Lower lobe of right lung (tissue), 2 donors: Measurements from ENCODE around the gene ZNF761. TPM values are rescaled to one million over a fixed set of nuclear protein-coding genes. Genes with fewer than 3 reads are reported as not detected.
A peak's percentile ranks its signal among the peaks of the same experiment; 100 is the strongest.
"Not testable (repeated sequence)": the region's sequence is repeated elsewhere in the genome, so short reads cannot be mapped to it uniquely, and the experiment has no call there.

Source experiments
- ATAC-seq, 2 donors: fragments of 200-7000 bp; cut with Tn5 transposase; one replicate each; pipeline ENCODE4 v1.9.1; 2020 to 2022; ENCODE audit warnings: mild to moderate bottlenecking in 2 of 2, moderate library complexity in 2 of 2
- DNase-seq: peaks from one replicate; pipeline ENCODE4 v3.0.0-alpha.2; 2020
- H3K27ac ChIP-seq: fragments of 200-600 bp; one replicate; pipeline ENCODE4 v1.8.0; 2022
- H3K27me3 ChIP-seq: fragments of 200-600 bp; one replicate; pipeline ENCODE4 v1.8.0; 2022; ENCODE audit warnings: low read depth
- H3K36me3 ChIP-seq: fragments of 200-600 bp; one replicate; pipeline ENCODE4 v1.8.0; 2022; ENCODE audit warnings: mild to moderate bottlenecking
- H3K4me1 ChIP-seq: fragments of 200-600 bp; one replicate; pipeline ENCODE4 v1.8.0; 2022
- H3K4me3 ChIP-seq: fragments of 200-600 bp; one replicate; pipeline ENCODE4 v1.8.0; 2022; ENCODE audit warnings: mild to moderate bottlenecking
- H3K9me3 ChIP-seq: fragments of 200-600 bp; one replicate; pipeline ENCODE4 v1.8.0; 2022
- intact Hi-C: fragments of 100-400 bp; cut with DNase I; formaldehyde crosslinking; loops from one replicate; pipeline ENCODE4 v1.11.0; 2022
- total RNA-seq: library from RNA; stranded (reverse); fragmentation: NEBNext Ultra II Directional; extraction: Animal tissue kit (Norgen Biotek cat#: 25700); gene quantifications from one replicate; pipeline ENCODE4 v1.2.1, GENCODE V29; 2021
- TF ChIP-seq, protein P1 (sequence below): fragments of 200-600 bp; IDR thresholded peaks from one replicate; pipeline ENCODE4 v1.8.0; 2022; ENCODE audit warnings: antibody characterized with exemption, mild to moderate bottlenecking
- donor health status: DM: no; HTN: yes; CAD: no; lungs with severe emphysema.

The ZNF761 gene
- total RNA-seq, 1 donor from 2014 or later, result 14.7 TPM

- no peaks in the 10 kb centered on the region for H3K27me3 ChIP-seq
- TF ChIP-seq, protein P1, sequence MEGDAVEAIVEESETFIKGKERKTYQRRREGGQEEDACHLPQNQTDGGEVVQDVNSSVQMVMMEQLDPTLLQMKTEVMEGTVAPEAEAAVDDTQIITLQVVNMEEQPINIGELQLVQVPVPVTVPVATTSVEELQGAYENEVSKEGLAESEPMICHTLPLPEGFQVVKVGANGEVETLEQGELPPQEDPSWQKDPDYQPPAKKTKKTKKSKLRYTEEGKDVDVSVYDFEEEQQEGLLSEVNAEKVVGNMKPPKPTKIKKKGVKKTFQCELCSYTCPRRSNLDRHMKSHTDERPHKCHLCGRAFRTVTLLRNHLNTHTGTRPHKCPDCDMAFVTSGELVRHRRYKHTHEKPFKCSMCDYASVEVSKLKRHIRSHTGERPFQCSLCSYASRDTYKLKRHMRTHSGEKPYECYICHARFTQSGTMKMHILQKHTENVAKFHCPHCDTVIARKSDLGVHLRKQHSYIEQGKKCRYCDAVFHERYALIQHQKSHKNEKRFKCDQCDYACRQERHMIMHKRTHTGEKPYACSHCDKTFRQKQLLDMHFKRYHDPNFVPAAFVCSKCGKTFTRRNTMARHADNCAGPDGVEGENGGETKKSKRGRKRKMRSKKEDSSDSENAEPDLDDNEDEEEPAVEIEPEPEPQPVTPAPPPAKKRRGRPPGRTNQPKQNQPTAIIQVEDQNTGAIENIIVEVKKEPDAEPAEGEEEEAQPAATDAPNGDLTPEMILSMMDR, result no peak
- H3K9me3 ChIP-seq, result no peaks in the 10 kb centered on the region
- peak within 1 kb of the TSS; percentile 62 for H3K4me3 ChIP-seq
- intact Hi-C loops, result no loop called here
- H3K4me1 ChIP-seq, result peaks cover 7% of the 10 kb centered on the region
- DNase-seq (peak; percentile 97), ATAC-seq (peak; percentile 99 to 100)
- H3K27ac ChIP-seq, result peak within 1 kb of the TSS; percentile 79
- H3K36me3 ChIP-seq, result no peaks in the 10 kb centered on the region
These were observed 35.9 kb downstream of the ZNF761 start, which contains the start of gene ZNF813 for GRCh38 chr19:53467485-53468262. Gene ZNF813 (plus strand): TSS chr19:53467733. CDS start chr19:53483823, 16,090 bp downstream.

GRCh38 chr19:53468628-53469027 lies 36.8 kb downstream of the ZNF761 start:
- peak overlapping the region; percentile 62 for H3K4me3 ChIP-seq
- DNase-seq, H3K9me3 ChIP-seq, H3K4me1 ChIP-seq, intact Hi-C loops, H3K27ac ChIP-seq, H3K27me3 ChIP-seq, ATAC-seq, H3K36me3 ChIP-seq: not testable (repeated sequence)

DNA sequence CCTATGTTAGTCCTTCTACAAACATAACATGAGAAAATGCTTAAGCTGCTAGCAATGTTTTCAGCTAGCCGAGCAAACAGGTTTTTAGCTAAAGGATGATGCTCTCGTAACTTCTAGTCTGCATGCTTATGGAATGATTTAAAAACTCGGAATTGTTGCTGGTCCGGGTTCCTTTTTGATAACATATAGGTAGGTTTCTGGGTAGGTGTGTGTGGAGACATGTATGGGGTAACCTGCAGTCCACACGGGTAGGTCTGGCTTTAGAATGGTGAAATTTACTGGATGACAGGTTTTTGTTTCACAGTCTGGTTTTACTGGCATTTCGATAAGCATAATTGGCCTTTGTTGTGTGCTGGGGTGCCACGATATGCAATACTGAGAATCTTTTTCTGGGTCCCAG lies 40.1 kb downstream of the ZNF761 start:
- Histone ChIP-seq H3K36me3 (no peaks in the 10 kb centered on the region), H3K4me1 (peaks cover 7% of the 10 kb centered on the region), H3K9me3 (peaks cover 10% of the 10 kb centered on the region), H3K4me3 (no peak overlapping the region), H3K27ac (no peak overlapping the region), H3K27me3 (no peaks in the 10 kb centered on the region)
- TF ChIP-seq, protein P1, result no peak
- DNase-seq, result no peak
- ATAC-seq, result no peak
- intact Hi-C loops, result no loop called here

DNA sequence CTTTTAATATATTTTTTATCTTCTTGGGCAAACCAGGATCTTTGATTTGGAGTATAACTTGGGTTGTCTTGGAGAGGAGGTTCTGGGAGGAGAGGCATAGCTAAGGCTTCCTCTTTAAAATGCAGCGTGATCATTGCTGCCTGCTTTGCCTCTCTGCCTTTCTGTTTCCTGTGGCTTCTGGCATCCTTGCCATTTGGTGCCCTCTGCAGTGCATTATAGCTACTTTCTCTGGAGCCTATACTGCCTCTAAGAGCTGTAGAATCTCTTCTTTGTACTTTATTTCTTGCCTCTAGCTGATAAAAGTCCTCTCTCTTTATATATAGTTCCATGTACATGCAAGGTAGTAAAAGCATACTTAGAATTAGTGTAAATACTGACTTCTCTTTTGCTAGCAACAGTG lies 43.0 kb downstream of the ZNF761 start:
- H3K9me3 ChIP-seq, result peaks cover 28% of the 10 kb centered on the region
- DNase-seq, H3K27me3 ChIP-seq, ATAC-seq, intact Hi-C loops, H3K4me3 ChIP-seq, H3K4me1 ChIP-seq, H3K36me3 ChIP-seq, H3K27ac ChIP-seq: not testable (repeated sequence)

GRCh38 chr19:53475470-53475869 lies 43.7 kb downstream of the ZNF761 start:
- H3K36me3 ChIP-seq, H3K27ac ChIP-seq, H3K4me3 ChIP-seq, intact Hi-C loops, H3K4me1 ChIP-seq, DNase-seq, ATAC-seq, H3K27me3 ChIP-seq: not testable (repeated sequence)
- peaks cover 34% of the 10 kb centered on the region for H3K9me3 ChIP-seq

DNA sequence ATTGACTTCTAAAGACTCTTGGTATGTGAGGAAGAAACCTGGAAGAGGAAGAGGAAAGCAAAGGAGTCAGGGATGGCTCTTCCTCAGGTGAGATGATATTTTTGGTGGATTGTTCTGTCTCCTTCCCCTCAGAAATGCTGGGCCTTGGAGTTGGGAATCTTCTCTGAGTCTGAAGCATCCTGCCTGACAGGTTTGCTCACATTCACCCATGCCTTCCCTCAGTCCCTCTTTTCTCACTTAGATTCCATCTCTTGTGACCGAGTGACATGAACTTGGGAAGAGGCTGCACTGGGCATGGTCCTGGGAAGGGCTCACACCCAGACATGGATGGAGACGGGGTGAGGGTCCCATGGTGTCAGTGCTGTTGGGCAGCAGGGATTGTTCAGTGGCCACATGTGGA lies 52.0 kb downstream of the ZNF761 start:
- H3K4me1 ChIP-seq, H3K4me3 ChIP-seq, H3K27ac ChIP-seq, ATAC-seq, DNase-seq, intact Hi-C loops, H3K27me3 ChIP-seq: not testable (repeated sequence)
- Histone ChIP-seq H3K36me3 (peaks cover 31% of the 10 kb centered on the region), H3K9me3 (peaks cover 43% of the 10 kb centered on the region)

- ATAC-seq, result no peak
- Histone ChIP-seq H3K4me1 (no peaks in the 10 kb centered on the region), H3K9me3 (peaks cover 47% of the 10 kb centered on the region), H3K4me3 (no peak overlapping the region), H3K27ac (no peak overlapping the region), H3K27me3 (no peaks in the 10 kb centered on the region), H3K36me3 (peaks cover 25% of the 10 kb centered on the region)
- TF ChIP-seq, protein P1, result no peak
- intact Hi-C loops, result no loop called here
- DNase-seq, result no peak
These were observed 53.5 kb downstream of the ZNF761 start for GRCh38 chr19:53485046-53486004.
